Loucy (cell line): ENCODE data around the gene PHOSPHO1.

Experiments
- EZH2phosphoT487 ChIP-seq: fragments of 200-600 bp; IDR thresholded peaks from 2 replicates; pipeline ENCODE4 v1.6.1; 2018; ENCODE audit warnings: antibody characterized with exemption, mild to moderate bottlenecking, moderate library complexity, borderline replicate concordance
- TF ChIP-seq, protein P1 (sequence below): fragments of 200-600 bp; sonication (generic); conservative IDR thresholded peaks from 2 replicates; pipeline ENCODE4 v1.5.1; 2014; ENCODE audit warnings: mild to moderate bottlenecking, antibody characterized with exemption, low read length

DNA sequence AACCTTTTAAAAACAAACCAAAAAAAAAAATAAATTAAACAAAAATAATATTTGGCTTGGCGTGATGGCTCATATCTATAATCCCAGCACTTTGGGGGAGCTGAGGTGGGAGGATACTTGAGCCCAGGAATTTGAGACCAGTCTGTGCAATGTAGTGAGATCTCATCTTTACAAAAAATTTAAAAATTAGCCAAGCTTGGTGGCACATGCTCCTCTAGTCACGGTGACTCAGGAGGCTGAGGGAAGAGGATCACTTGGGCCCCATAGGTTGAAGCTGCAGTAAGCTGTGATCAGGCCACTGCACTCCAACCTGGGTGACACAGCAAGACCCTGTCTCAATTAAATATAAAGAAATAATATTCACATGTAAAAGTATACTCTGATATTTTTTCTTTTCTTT is 32.4 kb downstream of the PHOSPHO1 start:
- TF ChIP-seq, protein P1, sequence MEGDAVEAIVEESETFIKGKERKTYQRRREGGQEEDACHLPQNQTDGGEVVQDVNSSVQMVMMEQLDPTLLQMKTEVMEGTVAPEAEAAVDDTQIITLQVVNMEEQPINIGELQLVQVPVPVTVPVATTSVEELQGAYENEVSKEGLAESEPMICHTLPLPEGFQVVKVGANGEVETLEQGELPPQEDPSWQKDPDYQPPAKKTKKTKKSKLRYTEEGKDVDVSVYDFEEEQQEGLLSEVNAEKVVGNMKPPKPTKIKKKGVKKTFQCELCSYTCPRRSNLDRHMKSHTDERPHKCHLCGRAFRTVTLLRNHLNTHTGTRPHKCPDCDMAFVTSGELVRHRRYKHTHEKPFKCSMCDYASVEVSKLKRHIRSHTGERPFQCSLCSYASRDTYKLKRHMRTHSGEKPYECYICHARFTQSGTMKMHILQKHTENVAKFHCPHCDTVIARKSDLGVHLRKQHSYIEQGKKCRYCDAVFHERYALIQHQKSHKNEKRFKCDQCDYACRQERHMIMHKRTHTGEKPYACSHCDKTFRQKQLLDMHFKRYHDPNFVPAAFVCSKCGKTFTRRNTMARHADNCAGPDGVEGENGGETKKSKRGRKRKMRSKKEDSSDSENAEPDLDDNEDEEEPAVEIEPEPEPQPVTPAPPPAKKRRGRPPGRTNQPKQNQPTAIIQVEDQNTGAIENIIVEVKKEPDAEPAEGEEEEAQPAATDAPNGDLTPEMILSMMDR: no peak
- no peak for TF ChIP-seq EZH2phosphoT487
